CD4-positive, alpha-beta T cell (primary cell): Measurements from ENCODE around the gene SMIM26. TPM values are rescaled to one million over a fixed set of nuclear protein-coding genes. Genes with fewer than 3 reads are reported as not detected.

Experiments
- ATAC-seq: fragments of 200-7000 bp; cut with Tn5 transposase; one replicate; pipeline ENCODE4 v1.10.0; 2022; ENCODE audit warnings: mild to moderate bottlenecking; ENCODE audit not compliant: poor library complexity
- CTCF ChIA-PET: fragments of 350-600 bp; sonication (Branson Sonifier 250); formaldehyde crosslinking; loops from one replicate; lab custom pipeline; 2021; ENCODE audit warnings: antibody characterized with exemption, inconsistent platforms; lab: Charles Lee
- POLR2A ChIA-PET: fragments of 350-600 bp; sonication (Branson Sonifier 250); formaldehyde crosslinking; loops from one replicate; lab custom pipeline; 2021; ENCODE audit warnings: antibody characterized with exemption, inconsistent platforms; lab: Charles Lee
- DNase-seq, 14 experiments: peaks; one replicate each; pipeline ENCODE4 v3.0.0-alpha.2; 2013 to 2020; ENCODE audit warnings: mixed read lengths in 2 of 14
- H3K27ac ChIP-seq, 2 donors: one replicate each; pipeline versions ENCODE4 v1.5.1 to v1.7.0; 2013; ENCODE audit warnings: low read length in 2 of 2, low read depth in 1 of 2, mild to moderate bottlenecking in 1 of 2
- H3K27me3 ChIP-seq, 2 experiments: 1 replicate in 1 of 2; 2 replicates in 1 of 2; pipeline versions ENCODE4 v1.6.1 to v1.7.0; 2013; ENCODE audit warnings: low read length in 2 of 2, control low read depth in 1 of 2, mild to moderate bottlenecking in 1 of 2, moderate library complexity in 1 of 2; ENCODE audit not compliant: insufficient read depth in 2 of 2, control insufficient read depth in 1 of 2
- H3K36me3 ChIP-seq: one replicate; pipeline ENCODE4 v1.6.1; 2013; ENCODE audit warnings: low read length, control low read depth; ENCODE audit not compliant: insufficient read depth
- H3K4me1 ChIP-seq: one replicate; pipeline ENCODE4 v1.6.1; 2013; ENCODE audit warnings: low read length, control low read depth; ENCODE audit not compliant: insufficient read depth
- H3K4me3 ChIP-seq: one replicate; pipeline ENCODE4 v1.5.1; 2013; ENCODE audit warnings: mild to moderate bottlenecking, low read length, moderate library complexity
- H3K9me3 ChIP-seq, 2 experiments: 1 replicate in 1 of 2; 2 replicates in 1 of 2; pipeline versions ENCODE4 v1.6.1 to v1.7.0; 2013; ENCODE audit warnings: low read length in 2 of 2, mild to moderate bottlenecking in 2 of 2, control low read depth in 1 of 2, moderate library complexity in 1 of 2; ENCODE audit not compliant: control insufficient read depth in 1 of 2, insufficient read depth in 1 of 2
- H3K27ac Mint-ChIP-seq: one replicate; pipeline ENCODE4 v1.8.0; 2020; ENCODE audit warnings: mixed read lengths
- H3K27me3 Mint-ChIP-seq: one replicate; pipeline ENCODE4 v1.8.0; 2021; ENCODE audit warnings: mixed read lengths
- H3K36me3 Mint-ChIP-seq: one replicate; pipeline ENCODE4 v1.8.0; 2021; ENCODE audit warnings: low read depth, mixed read lengths
- H3K4me1 Mint-ChIP-seq: one replicate; pipeline ENCODE4 v1.8.0; 2021; ENCODE audit warnings: low read depth, mixed read lengths
- H3K4me3 Mint-ChIP-seq: one replicate; pipeline ENCODE4 v1.8.0; 2020; ENCODE audit warnings: mild to moderate bottlenecking, mixed read lengths
- H3K9me3 Mint-ChIP-seq: one replicate; pipeline ENCODE4 v1.8.0; 2020; ENCODE audit warnings: mixed read lengths
- intact Hi-C, 2 experiments: fragments of 100-400 bp; cut with DNase I in 1 of 2; cut with micrococcal nuclease in 1 of 2; formaldehyde crosslinking; loops; one replicate each; pipeline versions ENCODE4 v1.15.1 to v1.9.0; 2023 to 2025; cut with DNase I, micrococcal nuclease
- total RNA-seq, 174 experiments: library from RNA in 2 of 174; stranded (reverse) in 2 of 174; gene quantifications; one replicate each; pipeline ENCODE4 v1.2.3 and lab custom pipeline; 2021 to 2026
- TF ChIP-seq, protein P1 (sequence below): fragments of 200-600 bp; IDR thresholded peaks from one replicate; pipeline ENCODE4 v1.8.0; 2022; ENCODE audit warnings: antibody characterized with exemption, mild to moderate bottlenecking

Gene SMIM26
- total RNA-seq, 2 experiments from 2014 or later, result 78.7 to 79.8 TPM

DNA sequence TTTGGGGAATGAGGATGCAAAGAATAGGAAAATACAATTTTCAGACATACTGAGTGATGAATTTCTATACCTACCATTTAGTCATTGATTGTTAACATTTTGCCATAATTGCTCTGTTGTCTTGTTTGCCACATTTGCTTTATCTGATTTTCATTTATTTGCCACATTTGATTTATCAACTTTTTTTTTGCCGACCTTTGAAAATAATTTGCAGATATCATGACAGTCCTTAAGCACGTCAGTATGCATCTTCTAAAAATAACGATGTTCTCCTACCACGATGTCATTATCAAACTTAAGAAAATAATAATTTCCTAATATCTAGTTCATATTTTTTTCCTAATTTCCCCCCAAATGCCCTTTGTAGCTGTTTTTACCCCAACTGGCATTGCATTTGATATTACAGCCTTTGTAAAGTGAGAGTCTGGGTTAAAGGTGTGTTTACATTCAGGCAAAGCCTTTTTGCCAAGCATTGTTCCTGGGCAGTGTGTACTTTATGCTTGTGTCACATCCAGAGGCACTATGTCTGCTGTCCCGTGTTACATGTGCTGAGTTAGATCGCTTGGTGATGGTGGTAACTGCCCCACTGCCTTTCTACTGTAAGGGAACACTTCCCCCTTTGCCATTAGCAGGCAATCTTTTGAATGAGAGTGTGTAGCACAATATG lies 33.1 kb upstream of the SMIM26 start:
- Histone ChIP-seq H3K9me3 (no peaks in the 10 kb centered on the region), H3K4me1 (no peaks in the 10 kb centered on the region), H3K27ac (no peak overlapping the region), H3K27me3 (no peaks in the 10 kb centered on the region), H3K36me3 (peaks cover 74% of the 10 kb centered on the region), H3K4me3 (no peak overlapping the region)
- TF ChIP-seq, protein P1, sequence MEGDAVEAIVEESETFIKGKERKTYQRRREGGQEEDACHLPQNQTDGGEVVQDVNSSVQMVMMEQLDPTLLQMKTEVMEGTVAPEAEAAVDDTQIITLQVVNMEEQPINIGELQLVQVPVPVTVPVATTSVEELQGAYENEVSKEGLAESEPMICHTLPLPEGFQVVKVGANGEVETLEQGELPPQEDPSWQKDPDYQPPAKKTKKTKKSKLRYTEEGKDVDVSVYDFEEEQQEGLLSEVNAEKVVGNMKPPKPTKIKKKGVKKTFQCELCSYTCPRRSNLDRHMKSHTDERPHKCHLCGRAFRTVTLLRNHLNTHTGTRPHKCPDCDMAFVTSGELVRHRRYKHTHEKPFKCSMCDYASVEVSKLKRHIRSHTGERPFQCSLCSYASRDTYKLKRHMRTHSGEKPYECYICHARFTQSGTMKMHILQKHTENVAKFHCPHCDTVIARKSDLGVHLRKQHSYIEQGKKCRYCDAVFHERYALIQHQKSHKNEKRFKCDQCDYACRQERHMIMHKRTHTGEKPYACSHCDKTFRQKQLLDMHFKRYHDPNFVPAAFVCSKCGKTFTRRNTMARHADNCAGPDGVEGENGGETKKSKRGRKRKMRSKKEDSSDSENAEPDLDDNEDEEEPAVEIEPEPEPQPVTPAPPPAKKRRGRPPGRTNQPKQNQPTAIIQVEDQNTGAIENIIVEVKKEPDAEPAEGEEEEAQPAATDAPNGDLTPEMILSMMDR, result no peak
- DNase-seq (no peak), ATAC-seq (no peak)
- intact Hi-C loops, result loop anchor here in 1 of 2 experiments (5.0 kb wide), 1 partner anchor 122 kb away; no protein-coding TSS in a partner anchor
- Mint-ChIP-seq H3K9me3 (no peaks in the 10 kb centered on the region), H3K36me3 (peaks cover 85% of the 10 kb centered on the region), H3K27me3 (no peaks in the 10 kb centered on the region), H3K27ac (no peak overlapping the region), H3K4me3 (no peak overlapping the region), H3K4me1 (no peaks in the 10 kb centered on the region)
- ChIA-PET CTCF (no interaction called here), POLR2A (no interaction called here)

DNA sequence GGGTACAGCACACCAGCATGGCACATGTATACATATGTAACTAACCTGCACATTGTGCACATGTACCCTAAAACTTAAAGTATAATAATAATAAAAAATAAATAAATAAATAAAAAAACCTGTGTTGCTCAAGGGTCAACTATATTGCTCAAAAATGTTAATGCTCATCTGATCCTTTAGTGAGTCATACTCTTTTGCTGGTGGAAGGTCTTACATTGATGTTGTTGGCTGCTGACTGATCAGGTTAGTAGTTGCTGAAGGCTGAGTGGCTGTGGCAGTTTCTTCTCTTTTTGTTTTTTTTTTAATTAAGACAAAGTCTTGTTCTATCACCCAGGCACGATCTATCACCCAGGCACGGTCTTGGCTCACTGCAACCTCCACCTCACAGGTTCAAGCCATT lies 29.6 kb upstream of the SMIM26 start:
- no peak overlapping the region for H3K4me3 ChIP-seq
- intact Hi-C loops, result no loop called here
- no peak overlapping the region for H3K4me3 Mint-ChIP-seq
- H3K4me1 Mint-ChIP-seq, result no peaks in the 10 kb centered on the region
- H3K27ac ChIP-seq, result no peak overlapping the region
- H3K4me1 ChIP-seq, result no peaks in the 10 kb centered on the region
- no peaks in the 10 kb centered on the region for H3K27me3 Mint-ChIP-seq
- no peak overlapping the region for H3K27ac Mint-ChIP-seq
- peaks cover 84% of the 10 kb centered on the region for H3K36me3 Mint-ChIP-seq
- no peaks in the 10 kb centered on the region for H3K9me3 Mint-ChIP-seq
- no peak for DNase-seq
- ATAC-seq, result no peak
- TF ChIP-seq, protein P1, result no peak
- H3K36me3 ChIP-seq, result peaks cover 68% of the 10 kb centered on the region
- H3K9me3 ChIP-seq, result no peaks in the 10 kb centered on the region
- ChIA-PET POLR2A (no interaction called here), CTCF (no interaction called here)
- no peaks in the 10 kb centered on the region for H3K27me3 ChIP-seq

DNA sequence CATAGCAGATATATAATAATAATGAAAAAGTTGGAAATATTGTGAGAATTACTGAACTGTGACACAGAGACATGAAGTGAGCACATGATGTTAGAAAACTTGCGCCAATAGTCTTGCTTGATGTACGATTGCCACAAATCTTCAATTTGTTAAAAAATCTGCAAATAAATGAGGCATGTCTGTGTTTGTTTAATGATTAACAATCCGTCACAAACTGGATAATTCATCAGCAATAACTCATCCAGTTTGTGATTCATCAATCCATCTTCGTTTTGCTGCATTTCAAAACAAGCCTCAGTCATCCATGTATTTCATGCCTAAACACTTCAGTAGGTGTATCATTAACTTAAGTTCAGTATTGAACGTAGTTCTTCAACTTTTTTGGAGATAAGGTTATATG lies 25.5 kb upstream of the SMIM26 start:
- peaks cover 72% of the 10 kb centered on the region for H3K36me3 ChIP-seq

More for the DNA sequence above, 25.5 kb upstream of the SMIM26 start:
- Mint-ChIP-seq H3K9me3 (no peaks in the 10 kb centered on the region), H3K4me3 (no peak overlapping the region), H3K27me3 (no peaks in the 10 kb centered on the region), H3K4me1 (no peaks in the 10 kb centered on the region), H3K27ac (no peak overlapping the region), H3K36me3 (peaks cover 84% of the 10 kb centered on the region)
- ChIA-PET POLR2A (no interaction called here), CTCF (no interaction called here)
- TF ChIP-seq, protein P1, result no peak
- H3K4me3 ChIP-seq, result no peak overlapping the region
- H3K27me3 ChIP-seq, result no peaks in the 10 kb centered on the region
- intact Hi-C loops, result no loop called here
- no peak overlapping the region for H3K27ac ChIP-seq
- H3K4me1 ChIP-seq, result no peaks in the 10 kb centered on the region
- ATAC-seq (no peak), DNase-seq (no peak)
- H3K9me3 ChIP-seq, result no peaks in the 10 kb centered on the region
